GM18526 (cell line): ENCODE results near the gene ARHGAP9.

Experiments used
- POLR2A ChIP-seq: IDR thresholded peaks from 3 replicates; pipeline ENCODE4 v1.6.1; 2011; ENCODE audit not compliant: insufficient read length; ENCODE audit errors: extremely low read depth

Gene ARHGAP9

GRCh38 chr12:57441846-57442427, 37.7 kb downstream of the ARHGAP9 start:
- no peak for TF ChIP-seq POLR2A

GRCh38 chr12:57439762-57440266, 39.9 kb downstream of the ARHGAP9 start:
- no peak for TF ChIP-seq POLR2A

- TF ChIP-seq POLR2A, result no peak
Measured at GRCh38 chr12:57438400-57438799, 41.3 kb downstream of the ARHGAP9 start.

- no peak for TF ChIP-seq POLR2A
Measured at GRCh38 chr12:57435293-57435692, 44.4 kb downstream of the ARHGAP9 start.

- TF ChIP-seq POLR2A, result no peak
Measured at GRCh38 chr12:57434517-57435223, 45.0 kb downstream of the ARHGAP9 start, which contains the start of gene INHBC. Gene INHBC (plus strand): TSS chr12:57434784. CDS start chr12:57434887, 103 bp downstream.

- TF ChIP-seq POLR2A, result no peak
Measured at GRCh38 chr12:57433370-57433769, 46.3 kb downstream of the ARHGAP9 start.

- TF ChIP-seq POLR2A, result no peak
Measured at GRCh38 chr12:57431654-57432188, 47.9 kb downstream of the ARHGAP9 start.

GRCh38 chr12:57430931-57431566, 48.6 kb downstream of the ARHGAP9 start, which contains the start of gene R3HDM2:
Gene R3HDM2 (minus strand): TSS chr12:57431043. CDS start chr12:57310428, 120,615 bp downstream.
- peak; percentile 95 for TF ChIP-seq POLR2A

- TF ChIP-seq POLR2A, result no peak
Measured at GRCh38 chr12:57430112-57430930, 49.3 kb downstream of the ARHGAP9 start.

GRCh38 chr12:57429473-57430111, 50.1 kb downstream of the ARHGAP9 start:
- TF ChIP-seq POLR2A, result no peak

- TF ChIP-seq POLR2A, result no peak
Measured at GRCh38 chr12:57428965-57429364, 50.7 kb downstream of the ARHGAP9 start.
